22Rv1 (cell line): ENCODE data around the gene TDRD1.

ENCODE experiments used
- H3K27ac ChIP-seq: fragments of 450-650 bp; 2 replicates; pipeline ENCODE4 v1.5.1; 2017
- CTCF ChIP-seq: fragments of 450-650 bp; IDR thresholded peaks from 2 replicates; pipeline ENCODE4 v1.5.1; 2017; ENCODE audit warnings: mild to moderate bottlenecking
- ZFX ChIP-seq: fragments of 450-650 bp; IDR thresholded peaks from 2 replicates; pipeline ENCODE4 v1.6.1; 2017; ENCODE audit warnings: antibody characterized with exemption, borderline replicate concordance

TDRD1 gene

GRCh38 chr10:114184276-114184675 lies 5.1 kb downstream of the TDRD1 start:
- no peak for TF ChIP-seq CTCF
- TF ChIP-seq ZFX: no peak
- H3K27ac ChIP-seq: no peak overlapping the region

GRCh38 chr10:114188001-114188400 lies 8.8 kb downstream of the TDRD1 start:
- no peak overlapping the region for H3K27ac ChIP-seq
- TF ChIP-seq ZFX (no peak), CTCF (no peak)

GRCh38 chr10:114188900-114189299 lies 9.7 kb downstream of the TDRD1 start:
- TF ChIP-seq ZFX (no peak), CTCF (no peak)
- no peak overlapping the region for H3K27ac ChIP-seq

- TF ChIP-seq ZFX (no peak), CTCF (no peak)
- no peak overlapping the region for H3K27ac ChIP-seq
These were observed 10.5 kb downstream of the TDRD1 start for GRCh38 chr10:114189700-114190099.

GRCh38 chr10:114195079-114195478 lies 15.9 kb downstream of the TDRD1 start:
- TF ChIP-seq ZFX (no peak), CTCF (no peak)
- no peak overlapping the region for H3K27ac ChIP-seq

GRCh38 chr10:114199239-114199638 lies 20.1 kb downstream of the TDRD1 start:
- H3K27ac ChIP-seq: no peak overlapping the region

GRCh38 chr10:114202812-114203211 lies 23.7 kb downstream of the TDRD1 start:
- H3K27ac ChIP-seq: no peak overlapping the region
- TF ChIP-seq ZFX: no peak
- TF ChIP-seq CTCF: no peak

More at GRCh38 chr10:114199239-114199638, 20.1 kb downstream of the TDRD1 start:
- no peak for TF ChIP-seq ZFX
- no peak for TF ChIP-seq CTCF
